T47D (cell line): ENCODE measurements around the gene TSR2.
"Not testable (repeated sequence)": the region's sequence is repeated elsewhere in the genome, so short reads cannot be mapped to it uniquely, and the experiment has no call there.

Experiments used
- DNase-seq, 2 experiments: peaks; one replicate each; pipeline versions ENCODE4 v3.0.0 to v3.0.0-alpha.2; 2011 to 2012; ENCODE audit warnings: low read depth in 1 of 2, low spot score in 1 of 2
- JUND ChIP-seq: IDR thresholded peaks from 2 replicates; pipeline ENCODE4 v1.6.1; 2012; ENCODE audit warnings: low read depth
- in situ Hi-C: cut with HindIII; loops from 2 replicates; pipeline ENCODE4 v1.10.0; 2016; ENCODE audit warnings: low sequenced_read_pairs, low pct_unique_long_range_greater_than_20kb

Gene TSR2

DNA sequence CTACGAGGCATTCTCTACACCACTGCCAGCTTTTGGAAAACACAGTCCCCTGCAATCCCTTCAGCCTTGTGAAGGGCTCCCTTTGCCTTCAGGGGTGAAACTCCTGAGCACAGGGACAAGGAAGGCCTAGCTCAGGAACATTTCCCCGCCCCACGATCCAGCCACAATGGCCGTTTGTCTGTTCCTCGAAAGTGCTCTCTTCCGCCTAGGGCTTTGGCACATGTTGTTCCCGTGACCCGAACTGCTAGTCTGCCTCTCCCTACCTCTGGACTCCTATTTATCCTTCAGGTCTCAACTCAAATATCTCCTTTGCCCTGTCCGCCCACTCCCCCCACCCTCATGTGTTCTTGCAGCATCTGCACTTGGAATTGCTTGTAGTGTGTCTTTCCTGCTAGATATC lies 43.7 kb downstream of the TSR2 start:
- no peak for DNase-seq
- in situ Hi-C loops = no loop called here
- no peak for TF ChIP-seq JUND

DNA sequence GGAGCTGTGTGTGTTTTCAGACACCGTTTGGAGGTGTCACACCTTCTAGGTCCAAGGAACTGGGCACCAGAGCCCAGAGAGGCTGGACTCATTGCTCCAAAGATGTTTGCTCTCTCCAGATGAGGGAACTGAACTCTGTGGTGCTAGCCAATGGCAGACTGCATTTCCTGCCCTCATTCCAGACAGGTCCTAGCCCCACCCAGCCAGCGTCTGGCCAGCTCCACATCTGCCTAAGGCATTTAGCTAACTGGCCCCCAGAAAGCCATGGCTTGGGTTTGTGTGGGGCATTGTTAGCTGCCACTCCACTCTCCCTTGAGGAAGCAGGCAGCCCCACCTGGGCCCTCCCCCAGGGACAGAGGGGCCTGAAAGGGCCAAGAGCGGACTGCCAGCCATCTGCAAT lies 44.5 kb downstream of the TSR2 start:
- in situ Hi-C loops = no loop called here
- DNase-seq = no peak
- TF ChIP-seq JUND = no peak

DNA sequence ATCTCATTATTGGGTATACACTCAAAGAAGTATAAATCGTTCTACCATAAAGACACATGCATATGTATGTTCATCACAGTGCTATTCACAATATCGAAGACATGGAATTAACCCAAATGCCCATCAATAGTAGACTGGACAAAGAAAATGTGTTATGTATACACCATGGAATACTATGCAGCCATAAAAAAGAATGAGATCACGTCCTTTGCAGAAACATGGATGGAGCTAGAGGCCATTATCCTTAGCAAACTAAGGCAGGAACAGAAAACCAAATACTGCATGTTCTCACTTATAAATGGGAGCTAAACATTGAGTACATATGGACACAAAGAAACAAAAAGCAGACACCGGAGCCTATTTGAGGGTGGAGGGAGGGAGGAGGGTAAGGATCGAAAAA lies 49.6 kb downstream of the TSR2 start:
- in situ Hi-C loops, DNase-seq: not testable (repeated sequence)

DNA sequence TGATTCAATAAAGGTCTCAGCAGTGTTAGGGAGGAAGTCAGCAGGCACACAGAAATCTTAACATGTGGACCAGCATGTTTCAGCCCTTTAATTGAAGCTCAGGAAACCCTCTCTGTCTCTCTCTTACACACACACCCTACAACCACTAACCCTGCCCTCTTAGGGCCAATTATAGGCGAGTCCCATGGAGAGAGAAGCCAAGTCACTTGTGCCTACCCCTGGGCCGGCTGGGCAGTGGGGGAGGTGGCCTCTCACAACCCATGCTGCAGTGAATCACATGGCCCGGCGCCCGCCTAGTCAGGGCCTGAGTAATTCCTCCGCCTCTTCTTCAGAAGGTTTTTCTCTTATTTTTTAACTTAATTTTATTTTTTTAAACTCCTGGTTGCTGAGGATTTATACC lies 52.1 kb downstream of the TSR2 start:
- no peak for TF ChIP-seq JUND
- in situ Hi-C loops = no loop called here
- no peak for DNase-seq

DNA sequence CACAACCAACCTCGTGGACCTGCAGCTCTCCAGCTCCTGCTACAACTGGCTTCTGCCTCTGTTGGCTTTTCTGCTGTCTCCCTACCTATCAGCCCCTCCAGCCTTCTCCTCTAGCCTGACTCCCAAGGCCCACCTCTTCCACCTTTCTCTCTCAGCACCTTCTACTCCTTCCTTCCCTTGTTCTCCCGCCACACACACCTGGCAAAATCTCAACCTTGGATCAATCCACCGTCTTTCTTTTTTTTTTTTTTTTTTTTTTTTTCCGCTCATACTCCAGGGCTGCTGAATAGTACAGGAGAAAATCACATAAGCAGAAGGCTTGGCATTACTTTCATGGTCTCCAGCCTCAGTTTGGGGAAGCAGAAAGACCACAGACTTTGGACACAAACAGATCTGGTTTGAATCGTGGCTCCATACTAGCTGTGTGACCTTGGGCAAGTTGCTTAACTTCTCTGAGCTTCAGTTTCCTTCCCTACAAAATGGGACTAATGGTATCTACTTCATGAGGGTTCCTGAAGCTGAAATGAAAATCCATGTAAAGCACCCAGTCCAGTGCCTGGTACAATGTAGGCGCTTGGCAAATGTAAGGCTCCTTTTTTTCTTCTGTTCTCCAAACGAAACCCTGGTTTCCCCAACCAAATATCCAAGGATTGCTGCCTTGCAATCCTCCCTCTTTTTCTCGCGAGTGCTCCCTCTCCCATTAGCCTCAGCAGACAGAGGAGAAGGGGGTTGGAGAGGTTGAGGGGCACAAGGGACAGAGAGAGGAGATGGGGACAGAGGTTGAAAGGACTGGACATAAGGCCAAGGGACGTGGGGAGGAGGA lies 54.2 kb downstream of the TSR2 start:
- in situ Hi-C loops = no loop called here
- no peak for DNase-seq

More for the DNA sequence above, 54.2 kb downstream of the TSR2 start:
- no peak for TF ChIP-seq JUND
